ENCODE measurements around the gene JARID2. TPM values are rescaled to one million over a fixed set of nuclear protein-coding genes. Genes with fewer than 3 reads are reported as not detected.
"Not testable (repeated sequence)": the region's sequence is repeated elsewhere in the genome, so short reads cannot be mapped to it uniquely, and the experiment has no call there.

The JARID2 gene
- total RNA-seq, 4 donors from 2014 or later = 11.6 to 22.5 (median 16.4) TPM

DNA sequence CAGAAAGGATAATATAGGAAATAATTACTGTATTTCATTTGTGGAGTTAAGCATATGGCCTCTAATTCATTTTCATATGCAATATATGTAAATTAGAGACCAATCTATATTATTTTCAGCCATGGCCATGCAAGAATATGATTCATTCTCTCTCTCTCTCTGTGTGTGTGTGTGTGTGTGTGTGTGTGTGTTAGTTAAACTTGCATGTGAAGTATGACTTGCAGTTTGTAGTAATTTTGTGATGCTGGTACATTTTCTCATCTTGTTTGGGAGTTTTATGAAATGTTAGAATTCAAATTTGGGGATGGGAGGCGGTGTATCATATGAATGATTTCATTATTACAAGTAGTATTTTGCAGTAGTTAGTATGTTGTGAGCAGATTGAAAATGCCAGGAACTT, 74.8 kb downstream of the JARID2 start:
- no peaks in the 10 kb centered on the region for H3K36me3 ChIP-seq
- no peaks in the 10 kb centered on the region for H3K27me3 ChIP-seq
- ATAC-seq (no peak), DNase-seq (no peak)
- H3K9me3 ChIP-seq = no peaks in the 10 kb centered on the region
- no peak overlapping the region for H3K4me3 ChIP-seq
- peaks cover 26 to 45% of the 10 kb centered on the region in 2 donors for H3K4me1 ChIP-seq
- TF ChIP-seq, protein P1, sequence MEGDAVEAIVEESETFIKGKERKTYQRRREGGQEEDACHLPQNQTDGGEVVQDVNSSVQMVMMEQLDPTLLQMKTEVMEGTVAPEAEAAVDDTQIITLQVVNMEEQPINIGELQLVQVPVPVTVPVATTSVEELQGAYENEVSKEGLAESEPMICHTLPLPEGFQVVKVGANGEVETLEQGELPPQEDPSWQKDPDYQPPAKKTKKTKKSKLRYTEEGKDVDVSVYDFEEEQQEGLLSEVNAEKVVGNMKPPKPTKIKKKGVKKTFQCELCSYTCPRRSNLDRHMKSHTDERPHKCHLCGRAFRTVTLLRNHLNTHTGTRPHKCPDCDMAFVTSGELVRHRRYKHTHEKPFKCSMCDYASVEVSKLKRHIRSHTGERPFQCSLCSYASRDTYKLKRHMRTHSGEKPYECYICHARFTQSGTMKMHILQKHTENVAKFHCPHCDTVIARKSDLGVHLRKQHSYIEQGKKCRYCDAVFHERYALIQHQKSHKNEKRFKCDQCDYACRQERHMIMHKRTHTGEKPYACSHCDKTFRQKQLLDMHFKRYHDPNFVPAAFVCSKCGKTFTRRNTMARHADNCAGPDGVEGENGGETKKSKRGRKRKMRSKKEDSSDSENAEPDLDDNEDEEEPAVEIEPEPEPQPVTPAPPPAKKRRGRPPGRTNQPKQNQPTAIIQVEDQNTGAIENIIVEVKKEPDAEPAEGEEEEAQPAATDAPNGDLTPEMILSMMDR (IDR thresholded peaks at IDR 0.05 in 4 of 5, conservative IDR thresholded peaks at IDR 0.05 in 1 of 5) = no peak
- no peak for TF ChIP-seq POLR2A (IDR thresholded peaks at IDR 0.05)
- intact Hi-C loops (cut with DNase I; ENCODE audit: low total_unique reads) = no loop called here
- in situ Hi-C loops (cut with MboI; ENCODE audit: low sequenced_read_pairs in 4 of 4) = no loop called here
- no peak overlapping the region for H3K27ac ChIP-seq

- Histone ChIP-seq H3K4me1 (peaks cover 33 to 52% of the 10 kb centered on the region in 2 donors), H3K27ac (no peak overlapping the region), H3K27me3 (no peaks in the 10 kb centered on the region), H3K36me3 (no peaks in the 10 kb centered on the region), H3K9me3 (no peaks in the 10 kb centered on the region), H3K4me3 (no peak overlapping the region)
- in situ Hi-C loops (cut with MboI; ENCODE audit: low sequenced_read_pairs in 4 of 4) (no loop called here), intact Hi-C loops (cut with DNase I; ENCODE audit: low total_unique reads) (no loop called here)
- DNase-seq (no peak), ATAC-seq (no peak)
- TF ChIP-seq POLR2A (IDR thresholded peaks at IDR 0.05) = no peak
- TF ChIP-seq, protein P1 (IDR thresholded peaks at IDR 0.05 in 4 of 5, conservative IDR thresholded peaks at IDR 0.05 in 1 of 5) = no peak
Measured at GRCh38 chr6:15322184-15322583, 76.3 kb downstream of the JARID2 start.

GRCh38 chr6:15322781-15323536, 77.1 kb downstream of the JARID2 start:
- peaks cover 37 to 47% of the 10 kb centered on the region in 2 donors for H3K4me1 ChIP-seq
- H3K27me3 ChIP-seq = no peaks in the 10 kb centered on the region
- no peak overlapping the region for H3K27ac ChIP-seq
- in situ Hi-C loops (cut with MboI; ENCODE audit: low sequenced_read_pairs in 4 of 4) (no loop called here), intact Hi-C loops (cut with DNase I; ENCODE audit: low total_unique reads) (no loop called here)
- H3K9me3 ChIP-seq = no peaks in the 10 kb centered on the region
- no peak overlapping the region for H3K4me3 ChIP-seq
- ATAC-seq (no peak), DNase-seq (no peak)
- no peak for TF ChIP-seq POLR2A (IDR thresholded peaks at IDR 0.05)
- TF ChIP-seq, protein P1 (IDR thresholded peaks at IDR 0.05 in 4 of 5, conservative IDR thresholded peaks at IDR 0.05 in 1 of 5) = no peak
- H3K36me3 ChIP-seq = no peaks in the 10 kb centered on the region

- H3K27me3 ChIP-seq; intact Hi-C loops (cut with DNase I; ENCODE audit: low total_unique reads); DNase-seq; H3K9me3 ChIP-seq; H3K36me3 ChIP-seq; in situ Hi-C loops (cut with MboI; ENCODE audit: low sequenced_read_pairs in 4 of 4); H3K27ac ChIP-seq; H3K4me3 ChIP-seq; ATAC-seq: not testable (repeated sequence)
- H3K4me1 ChIP-seq = peaks cover 37 to 47% of the 10 kb centered on the region in 2 donors
Measured at GRCh38 chr6:15323611-15324010, 77.7 kb downstream of the JARID2 start.

- no peak overlapping the region for H3K4me3 ChIP-seq
- DNase-seq = no peak
- TF ChIP-seq, protein P1 (IDR thresholded peaks at IDR 0.05 in 4 of 5, conservative IDR thresholded peaks at IDR 0.05 in 1 of 5) = no peak
- TF ChIP-seq POLR2A (IDR thresholded peaks at IDR 0.05) = no peak
- peaks cover 45 to 50% of the 10 kb centered on the region in 2 donors for H3K4me1 ChIP-seq
- no peaks in the 10 kb centered on the region for H3K9me3 ChIP-seq
- intact Hi-C loops (cut with DNase I; ENCODE audit: low total_unique reads) (no loop called here), in situ Hi-C loops (cut with MboI; ENCODE audit: low sequenced_read_pairs in 4 of 4) (no loop called here)
- no peak for ATAC-seq
- no peaks in the 10 kb centered on the region for H3K27me3 ChIP-seq
- no peak overlapping the region for H3K27ac ChIP-seq
- H3K36me3 ChIP-seq = no peaks in the 10 kb centered on the region
Measured at GRCh38 chr6:15324427-15324985, 78.6 kb downstream of the JARID2 start.

Measured in gastrocnemius medialis (tissue), 4 donors.